ENCODE measurements around the gene OTOS. TPM values are rescaled to one million over a fixed set of nuclear protein-coding genes. Genes with fewer than 3 reads are reported as not detected.

OTOS gene
- total and polyA plus RNA-seq, 2 of the 4 experiments (the other 2 are of a cell fraction) = 0.34 TPM; not detected in 1

DNA sequence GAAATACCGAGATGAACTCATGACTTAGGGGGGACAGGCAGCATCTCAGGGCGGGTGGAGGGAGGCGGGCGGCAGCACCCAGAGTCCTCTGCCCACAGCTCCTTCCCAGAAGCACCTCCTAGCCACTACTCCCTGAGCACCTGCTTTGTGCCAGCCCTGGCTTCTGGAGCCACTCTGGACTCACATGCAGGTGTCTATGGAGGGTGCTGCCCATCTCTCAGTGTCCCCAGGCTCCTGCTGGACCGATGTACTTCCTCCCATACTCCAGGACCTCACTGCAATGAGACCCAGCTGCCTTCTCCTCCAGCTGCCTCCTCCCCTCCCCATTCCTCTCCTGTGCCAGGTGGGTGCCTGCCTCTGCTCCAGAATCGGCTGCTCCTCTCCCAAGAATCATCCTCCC is 22.1 kb upstream of the OTOS start:
- in situ Hi-C loops (cut with MboI; ENCODE audit: low sequenced_read_pairs) (no loop called here), intact Hi-C loops (cut with micrococcal nuclease) (no loop called here), dilution Hi-C loops (cut with HindIII; ENCODE audit: low sequenced_read_pairs, unreplicated experiment) (no loop called here)
- ATAC-seq (ENCODE audit: low read depth) = no peak
- BruUV-seq (replicated peaks) = no TSS peak
- H3K36me3 ChIP-seq (ENCODE audit: control insufficient read depth, insufficient read depth, low read length) = no peaks in the 10 kb centered on the region
- no peaks in the 10 kb centered on the region for H4K20me1 ChIP-seq (ENCODE audit: insufficient read depth, low read length)
- H2AK5ac ChIP-seq (ENCODE audit: low read depth, low read length) = no peak overlapping the region
- no peak for DNase-seq
- H3K23ac ChIP-seq (ENCODE audit: low read depth, low read length) = no peak overlapping the region
- no peaks in the 10 kb centered on the region for H3K79me1 ChIP-seq (ENCODE audit: low read depth in 1 of 2, low read length in 2 of 2)
- ChIA-PET CTCF (no interaction called here), POLR2A (ENCODE audit: unreplicated experiment) (no interaction called here)
- no peak overlapping the region for H3K9ac ChIP-seq (ENCODE audit: low read depth, low read length)
- H3K4me1 ChIP-seq (ENCODE audit: control insufficient read depth, insufficient read depth, low read length) = no peaks in the 10 kb centered on the region
- H2BK15ac ChIP-seq (ENCODE audit: low read depth, low read length) = no peak overlapping the region
- H3K18ac ChIP-seq (ENCODE audit: low read depth, low read length) = no peak overlapping the region
- H3K56ac ChIP-seq (ENCODE audit: extremely low read depth, insufficient read depth, low read length) = no peak overlapping the region
- no peak overlapping the region for H3K4me3 ChIP-seq (ENCODE audit: insufficient read depth, low read depth, low read length)
- no peak overlapping the region for H2AFZ ChIP-seq (replicated peaks; ENCODE audit: low read length, poor library complexity)
- H4K5ac ChIP-seq (ENCODE audit: low read depth, low read length) = no peak overlapping the region
- no peak overlapping the region for H3K4ac ChIP-seq (ENCODE audit: low read depth, low read length)
- H2BK20ac ChIP-seq (ENCODE audit: low read depth, low read length) = no peak overlapping the region
- no peaks in the 10 kb centered on the region for H3K9me3 ChIP-seq (ENCODE audit: control insufficient read depth, insufficient read depth, low read length)
- no peak overlapping the region for H3K4me2 ChIP-seq (ENCODE audit: low read depth, low read length)
- H4K8ac ChIP-seq (ENCODE audit: low read depth in 2 of 2, low read length in 2 of 2) = no peak overlapping the region
- no peaks in the 10 kb centered on the region for H3K9me1 ChIP-seq (ENCODE audit: insufficient read depth, low read length)
- no peak overlapping the region for H2BK120ac ChIP-seq (ENCODE audit: low read depth, low read length)
- TF ChIP-seq RCOR1 (IDR thresholded peaks at IDR 0.05; ENCODE audit: insufficient replicate concordance, low read length) = no peak
- TF ChIP-seq RAD21 (IDR thresholded peaks at IDR 0.05; ENCODE audit: low read length) = no peak
- no peak for TF ChIP-seq NFE2L2 (IDR thresholded peaks at IDR 0.05; ENCODE audit: low read depth, low read length)
- TF ChIP-seq, protein P1, sequence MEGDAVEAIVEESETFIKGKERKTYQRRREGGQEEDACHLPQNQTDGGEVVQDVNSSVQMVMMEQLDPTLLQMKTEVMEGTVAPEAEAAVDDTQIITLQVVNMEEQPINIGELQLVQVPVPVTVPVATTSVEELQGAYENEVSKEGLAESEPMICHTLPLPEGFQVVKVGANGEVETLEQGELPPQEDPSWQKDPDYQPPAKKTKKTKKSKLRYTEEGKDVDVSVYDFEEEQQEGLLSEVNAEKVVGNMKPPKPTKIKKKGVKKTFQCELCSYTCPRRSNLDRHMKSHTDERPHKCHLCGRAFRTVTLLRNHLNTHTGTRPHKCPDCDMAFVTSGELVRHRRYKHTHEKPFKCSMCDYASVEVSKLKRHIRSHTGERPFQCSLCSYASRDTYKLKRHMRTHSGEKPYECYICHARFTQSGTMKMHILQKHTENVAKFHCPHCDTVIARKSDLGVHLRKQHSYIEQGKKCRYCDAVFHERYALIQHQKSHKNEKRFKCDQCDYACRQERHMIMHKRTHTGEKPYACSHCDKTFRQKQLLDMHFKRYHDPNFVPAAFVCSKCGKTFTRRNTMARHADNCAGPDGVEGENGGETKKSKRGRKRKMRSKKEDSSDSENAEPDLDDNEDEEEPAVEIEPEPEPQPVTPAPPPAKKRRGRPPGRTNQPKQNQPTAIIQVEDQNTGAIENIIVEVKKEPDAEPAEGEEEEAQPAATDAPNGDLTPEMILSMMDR (conservative IDR thresholded peaks at IDR 0.05; ENCODE audit: low read depth, low read length) = no peak
- TF ChIP-seq SMC3 (IDR thresholded peaks at IDR 0.05; ENCODE audit: low read depth, low read length) = no peak
- no peak for TF ChIP-seq FOS (IDR thresholded peaks at IDR 0.05; ENCODE audit: low read depth, low read length)
- no peak for TF ChIP-seq BHLHE40 (IDR thresholded peaks at IDR 0.05; ENCODE audit: low read depth, low read length)
- TF ChIP-seq MXI1 (IDR thresholded peaks at IDR 0.05; ENCODE audit: borderline replicate concordance, low read depth, low read length) = no peak
- TF ChIP-seq POLR2A (IDR thresholded peaks at IDR 0.05; ENCODE audit: low read depth, low read length) = no peak
- no peak for TF ChIP-seq MAZ (IDR thresholded peaks at IDR 0.05; ENCODE audit: borderline replicate concordance, low read depth, low read length)
- TF ChIP-seq MAFK (IDR thresholded peaks at IDR 0.05; ENCODE audit: low read depth, low read length) = no peak
- no peak for TF ChIP-seq CHD1 (IDR thresholded peaks at IDR 0.05; ENCODE audit: low read depth, low read length)
- TF ChIP-seq, protein P2, sequence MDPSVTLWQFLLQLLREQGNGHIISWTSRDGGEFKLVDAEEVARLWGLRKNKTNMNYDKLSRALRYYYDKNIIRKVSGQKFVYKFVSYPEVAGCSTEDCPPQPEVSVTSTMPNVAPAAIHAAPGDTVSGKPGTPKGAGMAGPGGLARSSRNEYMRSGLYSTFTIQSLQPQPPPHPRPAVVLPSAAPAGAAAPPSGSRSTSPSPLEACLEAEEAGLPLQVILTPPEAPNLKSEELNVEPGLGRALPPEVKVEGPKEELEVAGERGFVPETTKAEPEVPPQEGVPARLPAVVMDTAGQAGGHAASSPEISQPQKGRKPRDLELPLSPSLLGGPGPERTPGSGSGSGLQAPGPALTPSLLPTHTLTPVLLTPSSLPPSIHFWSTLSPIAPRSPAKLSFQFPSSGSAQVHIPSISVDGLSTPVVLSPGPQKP (IDR thresholded peaks at IDR 0.05; ENCODE audit: borderline replicate concordance, low read depth, low read length) = no peak
- TF ChIP-seq, protein P3, sequence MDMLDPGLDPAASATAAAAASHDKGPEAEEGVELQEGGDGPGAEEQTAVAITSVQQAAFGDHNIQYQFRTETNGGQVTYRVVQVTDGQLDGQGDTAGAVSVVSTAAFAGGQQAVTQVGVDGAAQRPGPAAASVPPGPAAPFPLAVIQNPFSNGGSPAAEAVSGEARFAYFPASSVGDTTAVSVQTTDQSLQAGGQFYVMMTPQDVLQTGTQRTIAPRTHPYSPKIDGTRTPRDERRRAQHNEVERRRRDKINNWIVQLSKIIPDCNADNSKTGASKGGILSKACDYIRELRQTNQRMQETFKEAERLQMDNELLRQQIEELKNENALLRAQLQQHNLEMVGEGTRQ (IDR thresholded peaks at IDR 0.05; ENCODE audit: low read depth, low read length) = no peak
- TF ChIP-seq RFX5 (IDR thresholded peaks at IDR 0.05; ENCODE audit: low read depth, low read length) = no peak
- TF ChIP-seq CEBPB (IDR thresholded peaks at IDR 0.05; ENCODE audit: low read depth, low read length) = no peak
- WGBS, 2 experiments (ENCODE audit: extremely low coverage in 2 of 2, insufficient read length in 1 of 2) = 30% methylated on average over 2 of the region's 6 CpGs; no CpG with 5 or more reads in 1 of the 2 experiments
- no peak overlapping the region for H3K27ac ChIP-seq (ENCODE audit: insufficient read depth, low read length)
- H3K14ac ChIP-seq (replicated peaks; ENCODE audit: low read depth, low read length) = no peak overlapping the region
- no peak overlapping the region for H4K91ac ChIP-seq (ENCODE audit: insufficient read depth, low read depth, low read length)
- H2AK9ac ChIP-seq (replicated peaks; ENCODE audit: low read depth, low read length, poor library complexity) = no peak overlapping the region
- H2BK5ac ChIP-seq (ENCODE audit: low read depth, low read length, poor library complexity, severe bottlenecking) = no peak overlapping the region
- peaks cover 17% of the 10 kb centered on the region; the same call in 1 of the 2 replicates for H3K27me3 ChIP-seq (ENCODE audit: control insufficient read depth, insufficient read depth, low read length)

All from IMR-90 (cell line).